Measurements from ENCODE around the gene IER5.

The IER5 gene

DNA sequence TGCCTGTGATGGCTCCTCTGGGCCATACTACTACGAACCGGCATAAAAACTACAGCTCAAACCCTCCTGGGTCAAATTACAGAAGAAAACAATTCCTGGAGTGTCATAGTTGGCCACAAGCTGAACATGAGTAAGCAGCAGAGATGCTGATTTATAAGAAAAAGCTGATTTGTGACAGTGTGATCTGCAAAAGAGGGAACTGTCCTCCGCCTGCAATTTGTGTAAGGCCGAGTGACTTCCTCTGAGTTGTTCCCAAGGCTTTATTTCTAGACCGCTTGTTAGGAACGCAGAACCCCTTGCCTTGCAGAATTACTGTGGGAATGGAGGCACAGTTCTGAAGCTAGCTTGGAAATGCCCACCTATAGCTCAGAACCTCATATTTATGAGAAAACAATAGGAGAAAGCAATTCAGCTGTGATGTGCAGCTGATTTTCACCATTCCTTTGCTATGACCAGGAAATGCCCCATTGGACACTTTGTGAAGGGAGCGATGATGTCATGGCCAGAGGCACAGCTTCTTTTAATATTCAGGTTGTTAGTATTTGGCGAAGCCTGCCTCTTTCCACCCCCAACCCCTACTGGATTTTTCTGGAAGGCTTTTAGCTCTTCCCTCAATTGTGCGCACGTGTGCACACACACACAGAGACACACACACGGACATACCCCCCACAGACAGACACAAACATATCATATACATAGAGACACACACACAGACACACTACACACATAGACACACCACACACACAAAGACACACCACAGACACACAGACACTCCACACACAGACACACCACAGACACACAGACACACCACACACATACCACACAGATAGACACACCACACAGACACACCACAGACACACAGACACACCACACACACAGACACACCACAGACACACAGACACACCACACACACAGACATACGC, 47.6 kb downstream of the IER5 start:
- DNase-seq, result no peak

DNA sequence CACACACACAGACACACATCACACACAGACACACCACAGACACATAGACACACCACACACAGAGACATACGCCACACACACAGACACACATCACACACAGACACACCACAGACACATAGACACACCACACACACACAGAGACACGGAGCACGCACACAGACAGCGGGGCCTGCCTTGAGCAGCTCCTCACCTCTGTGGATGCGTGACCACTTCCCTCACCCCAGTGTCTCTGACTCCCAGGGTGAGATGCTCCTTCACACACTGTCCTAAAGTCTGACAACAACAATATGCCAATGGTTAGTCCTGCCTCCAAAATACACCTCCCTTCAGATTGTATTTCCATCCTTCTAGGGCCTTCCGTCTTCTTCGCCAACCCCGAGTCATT, 48.2 kb downstream of the IER5 start:
- no peak for DNase-seq

DNA sequence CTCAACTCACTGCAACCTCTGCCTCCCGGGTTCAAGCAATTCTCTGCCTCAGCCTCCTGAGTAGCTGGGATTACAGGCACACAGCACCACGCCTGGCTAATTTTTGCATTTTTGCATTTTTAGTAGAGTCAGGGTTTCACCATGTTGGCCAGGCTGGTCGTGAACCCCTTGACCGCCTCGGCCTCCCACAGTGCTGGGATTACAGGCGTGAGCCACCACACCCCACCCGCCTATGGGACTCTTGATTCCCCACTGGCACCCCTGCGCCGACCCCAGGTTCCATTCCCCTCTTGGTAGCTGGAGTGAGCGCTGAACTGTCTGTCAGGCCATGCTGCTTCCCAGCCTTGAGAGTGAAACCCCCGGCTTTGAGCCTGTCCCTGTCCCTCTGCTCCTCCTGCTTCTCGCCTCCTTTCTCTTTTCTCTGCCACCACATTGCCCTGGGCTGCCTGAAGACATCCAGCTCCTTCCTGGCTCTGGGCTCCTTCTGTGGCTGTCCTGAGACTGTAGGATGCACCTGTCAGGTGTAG, 48.8 kb downstream of the IER5 start:
- DNase-seq, result no peak

DNA sequence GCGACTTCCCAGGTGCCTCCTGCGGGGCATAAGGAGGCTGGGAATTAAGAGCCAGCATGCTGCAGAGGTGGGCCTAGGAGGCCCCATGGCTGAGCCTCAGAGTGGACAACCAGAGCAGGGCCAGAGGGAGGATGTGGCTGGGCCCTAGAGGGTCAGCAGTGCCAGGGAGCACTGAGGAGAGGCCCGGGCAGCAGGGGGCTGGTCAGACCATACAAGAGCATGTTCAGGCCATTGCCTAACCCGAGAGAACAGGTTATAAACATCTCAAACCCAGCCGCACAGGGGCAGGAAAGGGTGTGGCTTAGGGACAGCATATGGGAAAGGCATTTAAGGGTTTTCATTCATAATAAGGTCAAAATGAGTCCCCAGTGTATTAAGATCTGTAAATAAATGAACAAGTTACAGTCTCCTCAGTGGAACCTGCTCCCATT, 51.1 kb downstream of the IER5 start:
- DNase-seq, result no peak

DNA sequence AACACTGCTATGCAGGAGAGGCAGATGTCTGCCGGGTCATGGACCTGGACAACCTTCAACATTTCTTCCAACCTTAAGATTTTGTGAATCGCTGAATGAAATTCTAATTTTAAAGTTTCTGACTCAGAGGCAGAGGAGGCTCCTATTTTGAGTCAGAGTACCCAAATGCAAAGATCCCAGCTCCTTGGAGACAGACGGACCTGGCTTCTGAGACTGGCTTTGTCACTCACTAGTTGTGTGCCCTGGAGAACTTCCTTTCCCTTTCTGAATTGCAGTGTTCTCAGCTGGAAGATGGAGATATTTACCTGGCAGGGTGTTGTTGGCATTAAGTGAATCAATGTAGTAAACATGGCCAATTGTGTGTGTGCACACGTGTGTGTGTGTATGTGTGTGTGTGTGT, 51.9 kb downstream of the IER5 start:
- DNase-seq, result no peak

DNA sequence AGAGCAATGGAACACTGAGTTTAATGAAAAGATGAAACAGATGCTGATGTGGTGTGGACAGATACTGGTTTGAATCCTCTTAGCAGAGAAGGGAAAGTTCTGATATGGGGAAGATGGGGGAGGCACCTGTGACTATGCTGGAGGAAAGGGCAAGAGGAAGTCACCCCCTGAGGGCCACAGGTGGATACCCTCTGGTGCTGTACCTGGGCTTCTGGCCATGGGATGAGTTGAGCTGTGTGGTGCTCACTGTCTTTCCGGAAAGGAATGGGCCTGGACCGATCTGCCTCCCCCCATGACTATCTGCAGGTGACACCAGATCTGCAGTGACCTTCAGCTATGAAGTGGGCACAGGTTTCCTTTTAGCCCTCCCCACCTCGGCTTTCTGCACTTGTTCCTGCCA, 52.4 kb downstream of the IER5 start:
- no peak for DNase-seq

DNA sequence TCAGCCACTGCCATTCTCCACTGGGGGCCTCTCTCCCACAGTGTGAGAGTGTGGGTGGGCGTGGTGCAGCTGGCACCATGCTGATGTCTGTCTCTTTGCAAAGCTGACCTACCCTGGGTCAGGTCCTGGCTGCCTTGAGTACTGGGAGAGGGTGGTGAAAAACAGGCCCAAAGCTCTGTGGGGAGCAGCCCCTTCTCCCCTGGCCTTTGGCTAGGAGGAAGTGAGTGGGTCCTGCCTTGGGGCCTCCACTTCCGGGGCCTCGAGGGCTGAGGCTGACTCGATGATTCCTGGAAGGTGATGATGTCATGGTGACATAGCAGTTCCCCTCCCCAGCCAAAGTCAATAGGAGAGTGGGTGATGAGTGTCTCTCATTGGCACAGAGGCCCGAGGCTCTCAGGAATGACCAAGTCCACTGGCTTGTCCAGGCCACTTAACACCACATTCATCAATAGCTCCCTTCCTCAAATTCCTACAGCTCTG, 53.0 kb downstream of the IER5 start:
- DNase-seq, result no peak

Measured in retina (tissue), 1 donor.